Motor neuron (in vitro differentiated cells): ENCODE results near the gene PRXL2B. TPM values are rescaled to one million over a fixed set of nuclear protein-coding genes. Genes with fewer than 3 reads are reported as not detected.
"Not testable (repeated sequence)": the region's sequence is repeated elsewhere in the genome, so short reads cannot be mapped to it uniquely, and the experiment has no call there.

ENCODE experiments used
- ATAC-seq, 8 experiments: fragments of 200-7000 bp; cut with Tn5 transposase; replicated peaks in 6 of 8; 2 replicates each; pipeline ENCODE4 v1.8.0; 2021; ENCODE audit warnings: mild to moderate bottlenecking in 8 of 8, moderate library complexity in 8 of 8
- H3K27ac ChIP-seq, 2 donors: fragments of 250-450 bp; sonication (Bioruptor Pico); 2 replicates each; pipeline ENCODE4 v1.9.0; 2021; ENCODE audit warnings: antibody characterized with exemption in 2 of 2, mild to moderate bottlenecking in 2 of 2, moderate library complexity in 1 of 2
- H3K4me1 ChIP-seq, 2 donors: fragments of 250-450 bp; sonication (Bioruptor Pico); replicated peaks in 1 of 2; 2 replicates each; pipeline ENCODE4 v1.6.1; 2021; ENCODE audit warnings: antibody characterized with exemption in 2 of 2, mild to moderate bottlenecking in 2 of 2, moderate library complexity in 1 of 2
- H3K4me3 ChIP-seq, 5 donors: fragments of 250-450 bp; sonication (Bioruptor Pico); 2 replicates each; pipeline ENCODE4 v1.9.0; 2021; ENCODE audit warnings: antibody characterized with exemption in 5 of 5, mild to moderate bottlenecking in 5 of 5, moderate library complexity in 4 of 5
- WGBS, 10 experiments: fragments of 450-650 bp; shearing (Covaris generic); methylation state at CpG; one replicate each; pipeline ENCODE4 v1.0.0; 2022; 5-methylcytosine and 5-hydroxymethylcytosine counted together
- in situ Hi-C, 9 experiments: fragments of 400-800 bp; cut with MboI; loops; one replicate each; pipeline ENCODE4 v1.15.0; 2021; ENCODE audit warnings: low sequenced_read_pairs in 9 of 9, low pct_unique_long_range_greater_than_20kb in 2 of 9; ENCODE audit not compliant: unreplicated experiment in 9 of 9
- total RNA-seq, 8 experiments: library from RNA; unstranded; fragments of 300-600 nt; gene quantifications; 2 replicates each; pipeline versions ENCODE4 v1.2.3 to v1.2.4, GENCODE V29; 2022

PRXL2B gene
- total RNA-seq, 8 experiments from 2014 or later: 9.7 to 33.4 (median 18.6) TPM

DNA sequence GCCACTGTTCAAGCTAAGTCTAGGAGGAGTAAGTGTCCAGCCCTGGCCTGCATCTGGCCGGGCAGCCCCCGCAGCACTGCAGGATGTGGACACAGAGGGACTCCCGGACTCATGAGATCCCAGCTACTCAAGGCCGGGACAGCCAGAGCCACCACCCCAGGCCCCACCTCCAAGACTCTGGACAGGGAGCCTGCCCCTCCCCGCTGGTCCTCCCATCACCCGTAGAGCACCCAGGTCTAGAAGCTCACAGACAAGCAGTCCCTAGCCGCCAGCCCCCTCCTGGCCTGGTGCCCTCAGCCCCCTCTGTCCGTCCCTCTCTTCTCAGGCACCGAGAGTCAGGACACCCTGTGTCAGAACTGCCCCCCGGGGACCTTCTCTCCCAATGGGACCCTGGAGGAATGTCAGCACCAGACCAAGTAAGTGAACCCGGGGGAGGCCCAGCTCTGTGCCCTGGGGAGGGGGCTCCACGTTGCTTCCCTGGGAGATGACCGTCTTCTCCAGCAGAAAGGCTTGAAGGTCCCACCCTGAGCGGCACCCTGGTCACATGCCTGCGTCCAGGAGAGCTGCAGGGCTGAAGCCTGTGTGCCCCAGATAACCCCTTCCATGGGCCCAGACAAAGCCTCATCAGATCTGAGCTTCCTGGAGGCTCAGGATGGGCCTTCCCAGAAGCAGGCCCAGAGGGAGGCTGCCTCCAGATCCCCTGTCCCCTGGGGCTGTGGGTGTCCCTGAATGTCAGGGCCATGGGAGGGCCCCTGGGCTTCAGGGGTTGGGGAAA, 26.1 kb upstream of the PRXL2B start:
- ATAC-seq: no peak
- Histone ChIP-seq H3K27ac (no peak overlapping the region), H3K4me3 (no peak overlapping the region), H3K4me1 (peaks cover 24 to 31% of the 10 kb centered on the region in 2 donors)
- in situ Hi-C loops: loop anchor here in 1 of 9 experiments (25.0 kb wide), 1 partner anchor 877 kb away; no protein-coding TSS in a partner anchor
- 80 to 94% (median 80%) methylated on average over 2 to 7 of the region's 15 CpGs; no CpG with 5 or more reads in 7 of the 10 experiments for WGBS, 10 experiments

DNA sequence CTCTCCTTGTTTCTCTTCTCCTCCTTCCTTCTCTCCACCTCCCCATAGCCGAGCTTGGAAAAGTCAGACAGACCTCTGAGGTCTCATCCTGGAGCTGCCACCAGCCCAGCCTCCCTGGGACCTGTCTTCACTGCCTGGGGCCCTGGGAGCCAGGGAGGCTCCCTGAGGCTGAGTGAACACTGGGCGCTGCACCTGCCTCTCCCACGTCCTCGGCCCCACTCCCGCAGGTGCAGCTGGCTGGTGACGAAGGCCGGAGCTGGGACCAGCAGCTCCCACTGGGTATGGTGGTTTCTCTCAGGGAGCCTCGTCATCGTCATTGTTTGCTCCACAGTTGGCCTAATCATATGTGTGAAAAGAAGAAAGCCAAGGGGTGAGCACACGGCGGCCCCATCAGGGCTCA, 25.1 kb upstream of the PRXL2B start:
- no peak overlapping the region for H3K4me3 ChIP-seq
- ATAC-seq: no peak
- 71 to 90% (median 87%) methylated on average over 1 to 4 of the region's 11 CpGs; no CpG with 5 or more reads in 4 of the 10 experiments for WGBS, 10 experiments
- no peak overlapping the region for H3K27ac ChIP-seq
- in situ Hi-C loops: loop anchor here in 1 of 9 experiments (25.0 kb wide), 1 partner anchor 876 kb away; no protein-coding TSS in a partner anchor
- peaks cover 14 to 22% of the 10 kb centered on the region in 2 donors for H3K4me1 ChIP-seq

DNA sequence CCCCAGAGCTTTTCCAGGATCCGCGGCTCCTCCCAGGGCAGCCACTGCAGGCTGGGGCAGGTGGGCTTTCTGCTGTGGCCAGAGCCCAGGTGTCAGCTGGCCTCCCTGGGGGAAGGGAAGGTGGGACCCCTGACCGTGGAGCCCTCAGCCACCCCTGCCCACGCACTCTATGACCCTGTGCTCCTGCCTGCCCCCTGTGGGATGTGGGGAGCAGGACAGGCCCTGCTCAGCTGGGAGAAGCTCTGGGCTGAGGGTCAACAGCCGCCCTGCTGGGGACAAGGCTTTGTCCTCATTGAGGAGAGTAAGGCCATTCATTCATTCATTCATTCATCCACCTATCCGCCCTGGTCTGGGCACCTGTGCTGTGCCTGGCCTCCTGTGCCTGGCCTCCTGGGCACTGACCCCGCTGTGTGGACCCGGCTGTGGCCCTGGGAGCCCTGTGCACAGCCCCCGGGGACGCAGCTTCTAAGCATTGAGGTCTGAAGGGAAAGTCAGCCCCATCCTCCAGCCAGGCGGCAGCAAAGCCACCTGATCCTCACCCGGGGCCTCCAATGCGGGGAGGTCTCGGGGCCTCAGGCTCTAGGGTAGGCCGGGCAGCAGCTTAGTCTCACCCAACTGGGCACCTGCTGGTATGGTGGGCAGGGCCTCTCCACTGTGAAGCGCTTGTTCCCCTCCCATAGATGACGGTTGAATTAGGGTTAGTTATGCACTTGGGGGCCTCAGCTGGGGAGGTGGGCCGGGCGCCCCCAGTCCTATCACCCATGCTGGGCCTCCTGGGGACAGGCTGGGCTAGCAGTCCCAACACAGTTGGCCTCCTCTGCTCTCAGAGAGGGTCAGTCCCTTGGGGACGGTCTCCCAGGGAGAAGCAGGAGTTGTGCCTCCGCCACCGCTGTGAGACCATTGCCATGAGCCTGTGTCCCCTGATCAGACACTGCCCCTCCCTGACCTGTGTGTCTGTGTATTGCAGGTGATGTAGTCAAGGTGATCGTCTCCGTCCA, 24.4 kb upstream of the PRXL2B start:
- Histone ChIP-seq H3K4me1 (peaks cover 11 to 14% of the 10 kb centered on the region in 2 donors), H3K4me3 (no peak overlapping the region), H3K27ac (no peak overlapping the region)
- ATAC-seq: peak in 1 of 8 experiments; percentile 4
- 80 to 95% (median 86%) methylated on average over 5 to 10 of the region's 24 CpGs; no CpG with 5 or more reads in 6 of the 10 experiments for WGBS, 10 experiments
- in situ Hi-C loops: loop anchor here in 1 of 9 experiments (25.0 kb wide), 1 partner anchor 875 kb away; no protein-coding TSS in a partner anchor

DNA sequence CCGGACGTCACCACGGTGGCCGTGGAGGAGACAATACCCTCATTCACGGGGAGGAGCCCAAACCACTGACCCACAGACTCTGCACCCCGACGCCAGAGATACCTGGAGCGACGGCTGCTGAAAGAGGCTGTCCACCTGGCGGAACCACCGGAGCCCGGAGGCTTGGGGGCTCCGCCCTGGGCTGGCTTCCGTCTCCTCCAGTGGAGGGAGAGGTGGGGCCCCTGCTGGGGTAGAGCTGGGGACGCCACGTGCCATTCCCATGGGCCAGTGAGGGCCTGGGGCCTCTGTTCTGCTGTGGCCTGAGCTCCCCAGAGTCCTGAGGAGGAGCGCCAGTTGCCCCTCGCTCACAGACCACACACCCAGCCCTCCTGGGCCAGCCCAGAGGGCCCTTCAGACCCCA, 23.4 kb upstream of the PRXL2B start:
- ATAC-seq: peak in 3 of 8 experiments; percentile 12 to 15 (median 13)
- in situ Hi-C loops: loop anchor here in 1 of 9 experiments (25.0 kb wide), 1 partner anchor 874 kb away; no protein-coding TSS in a partner anchor
- no peak overlapping the region for H3K27ac ChIP-seq
- peaks cover 11 to 14% of the 10 kb centered on the region in 2 donors for H3K4me1 ChIP-seq
- no peak overlapping the region for H3K4me3 ChIP-seq
- 84 to 89% methylated on average over 7 to 8 of the region's 18 CpGs; no CpG with 5 or more reads in 8 of the 10 experiments for WGBS, 10 experiments

DNA sequence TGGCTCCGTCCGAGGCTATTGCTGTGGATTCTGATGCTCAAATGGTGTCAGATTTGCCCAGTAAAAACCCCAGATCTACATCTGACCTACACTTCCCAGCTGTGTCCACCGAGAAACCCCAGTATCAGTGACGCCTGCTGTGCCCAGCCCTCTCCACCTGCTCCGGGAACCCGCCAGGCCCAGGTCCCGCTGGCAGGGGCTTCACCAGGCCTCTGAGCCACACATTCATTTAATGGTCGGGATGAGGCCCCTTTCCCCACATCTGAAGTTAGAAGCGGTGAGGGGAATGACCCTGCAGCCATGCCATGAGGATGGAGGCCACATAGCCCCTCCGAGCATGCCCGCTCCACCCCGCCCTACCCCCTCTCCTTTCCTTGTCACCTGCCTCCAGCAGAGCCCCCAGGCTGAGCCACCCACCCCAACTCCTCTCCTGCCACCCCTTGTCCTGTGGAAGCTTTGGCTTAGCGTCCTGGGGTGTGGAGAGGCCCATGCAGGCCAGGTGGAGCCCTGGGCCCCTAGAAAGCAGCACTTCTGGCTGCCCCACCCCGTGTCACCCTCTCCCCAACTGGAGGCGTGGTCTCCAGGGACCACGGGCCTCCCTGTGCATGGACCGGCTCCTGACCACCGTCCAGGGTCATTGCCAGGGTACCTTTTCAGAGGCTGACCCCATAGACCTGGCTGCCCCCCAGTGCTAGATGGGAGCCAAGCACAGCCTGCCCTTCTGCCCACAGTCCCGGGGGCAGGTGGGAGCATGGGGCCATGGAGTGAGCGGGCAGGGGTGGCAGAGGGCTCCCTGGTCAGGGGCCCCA, 22.4 kb upstream of the PRXL2B start:
- Histone ChIP-seq H3K4me1 (peaks cover 14% of the 10 kb centered on the region in 2 donors), H3K27ac (no peak overlapping the region), H3K4me3 (no peak overlapping the region)
- in situ Hi-C loops: loop anchor here in 1 of 9 experiments (25.0 kb wide), 1 partner anchor 873 kb away; no protein-coding TSS in a partner anchor
- WGBS, 10 experiments: 54 to 97% (median 83%) methylated on average over 3 to 8 of the region's 20 CpGs; no CpG with 5 or more reads in 5 of the 10 experiments
- ATAC-seq: no peak

DNA sequence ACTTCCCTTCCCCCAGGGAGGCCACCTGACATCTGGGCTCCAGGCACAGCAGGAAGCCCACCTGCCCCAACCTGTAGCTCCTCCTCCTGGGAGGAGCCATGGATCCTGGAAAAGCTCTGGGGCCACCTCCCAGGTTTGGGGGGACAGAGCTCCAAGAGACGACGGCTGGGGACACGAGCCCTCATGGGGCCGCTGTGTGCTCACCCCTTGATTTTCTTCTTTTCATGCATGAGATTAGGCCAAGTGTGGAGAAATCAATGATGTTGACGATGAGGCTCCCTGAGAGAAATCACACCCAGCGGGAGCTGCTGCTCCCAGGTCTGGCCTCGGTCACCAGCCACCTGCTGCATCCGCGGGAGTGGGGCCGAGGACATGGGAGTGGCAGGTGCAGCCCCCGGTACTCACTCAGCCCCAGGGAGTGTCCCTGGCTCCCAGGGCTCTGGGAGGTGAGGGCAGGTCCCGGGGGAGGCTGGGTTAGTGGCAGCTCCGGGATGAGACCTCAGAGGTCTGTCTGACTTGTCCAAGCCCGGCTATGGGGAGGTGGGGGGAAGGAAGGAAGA, 21.7 kb upstream of the PRXL2B start:
- WGBS, 10 experiments: 60 to 100% (median 76%) methylated on average over 1 to 9 of the region's 14 CpGs; no CpG with 5 or more reads in 5 of the 10 experiments
- in situ Hi-C loops: loop anchor here in 1 of 9 experiments (25.0 kb wide), 1 partner anchor 872 kb away; no protein-coding TSS in a partner anchor
- peak overlapping the region in 1 of 2 donors; percentile 35 for H3K27ac ChIP-seq
- ATAC-seq: peak in 1 of 8 experiments; percentile 15
- H3K4me1 ChIP-seq: peaks cover 14% of the 10 kb centered on the region in 2 donors
- H3K4me3 ChIP-seq: no peak overlapping the region

DNA sequence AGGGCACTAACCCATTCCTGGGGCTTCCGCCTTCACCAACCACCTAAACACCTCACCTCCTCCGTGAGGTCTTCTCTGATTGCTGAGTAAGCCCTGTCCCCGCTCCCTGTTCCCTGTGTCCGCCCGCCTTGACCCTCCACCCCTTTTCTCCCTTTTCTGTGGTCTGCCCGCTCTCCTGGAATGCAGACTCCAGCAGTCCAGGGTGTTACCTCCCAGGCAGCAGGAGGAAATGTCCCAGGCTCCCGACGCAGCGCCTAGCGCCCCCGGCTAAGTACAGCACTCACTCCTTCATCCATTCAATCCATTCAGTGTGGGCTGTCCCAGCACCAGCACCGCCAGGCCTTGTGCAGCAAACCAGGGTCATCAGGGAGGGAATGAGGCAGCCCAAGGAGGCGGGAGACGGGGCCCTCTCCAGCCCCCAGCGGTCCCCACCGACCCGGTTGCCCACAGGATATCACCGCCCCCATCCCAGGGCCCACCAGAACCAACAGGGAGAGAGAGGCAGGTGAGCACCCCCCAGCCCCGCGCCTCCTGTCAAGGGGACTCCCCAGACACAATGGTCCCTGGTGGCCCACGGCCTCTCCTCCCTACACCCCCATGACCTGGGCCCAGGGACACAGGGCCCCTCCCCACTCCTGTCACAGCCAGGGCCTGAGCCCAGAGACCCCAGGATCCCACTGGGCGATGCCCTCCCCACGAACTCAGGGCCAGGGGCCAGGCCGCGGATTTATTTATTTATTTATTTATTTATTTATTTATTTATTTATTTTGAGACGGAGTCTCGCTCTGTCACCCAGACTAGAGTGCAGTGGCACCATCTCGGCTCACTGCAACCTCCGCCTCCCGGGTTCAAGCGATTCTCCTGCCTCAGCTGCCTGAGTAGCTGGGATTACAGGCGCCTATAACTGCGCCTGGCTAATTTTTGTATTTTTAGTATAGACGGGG, 20.2 kb upstream of the PRXL2B start:
- Histone ChIP-seq H3K4me3 (no peak overlapping the region), H3K4me1 (peaks cover 14% of the 10 kb centered on the region in 2 donors), H3K27ac (no peak overlapping the region)
- ATAC-seq: peak in 6 of 8 experiments; percentile 10 to 91 (median 42)
- in situ Hi-C loops: loop anchor here in 1 of 9 experiments (25.0 kb wide), 1 partner anchor 871 kb away; no protein-coding TSS in a partner anchor
- WGBS, 10 experiments: 0 to 100% (median 85%) methylated on average over 1 to 15 of the region's 34 CpGs; no CpG with 5 or more reads in 1 of the 10 experiments

DNA sequence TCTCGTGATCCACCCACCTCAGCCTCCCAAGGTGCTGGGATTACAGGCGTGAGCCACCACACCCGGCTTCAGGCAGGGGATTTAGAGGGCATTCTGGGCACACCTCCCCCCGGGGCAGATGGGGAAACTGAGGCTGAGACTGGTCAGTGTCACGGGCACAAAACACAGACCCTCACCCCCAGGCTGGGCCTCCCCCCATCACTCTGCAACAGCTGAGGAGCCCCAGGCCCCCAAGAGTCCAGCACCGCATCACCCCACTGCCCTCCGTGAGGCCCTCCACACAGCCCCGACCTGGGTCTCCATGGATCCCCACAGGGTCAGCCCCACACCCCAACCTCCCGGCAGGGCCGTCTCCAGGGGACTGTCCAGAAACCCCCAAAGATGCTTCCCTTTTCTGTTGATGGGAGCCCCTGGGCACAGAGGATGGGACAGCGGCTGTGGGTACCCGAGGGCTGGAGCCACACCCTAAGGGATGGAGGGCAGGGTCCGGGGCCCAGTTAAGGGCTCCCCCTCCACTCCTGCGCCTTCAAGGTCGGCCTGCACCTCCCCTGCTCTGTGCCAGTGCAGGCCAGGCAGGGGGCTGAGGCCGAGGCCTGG, 19.4 kb upstream of the PRXL2B start:
- WGBS, 10 experiments: 60 to 100% (median 90%) methylated on average over 1 to 4 of the region's 16 CpGs; no CpG with 5 or more reads in 5 of the 10 experiments
- Histone ChIP-seq H3K4me1 (peaks cover 14% of the 10 kb centered on the region in 2 donors), H3K4me3 (no peak overlapping the region), H3K27ac (no peak overlapping the region)
- ATAC-seq: peak in 1 of 8 experiments; percentile 9
- in situ Hi-C loops: loop anchor here in 1 of 9 experiments (25.0 kb wide), 1 partner anchor 870 kb away; no protein-coding TSS in a partner anchor

DNA sequence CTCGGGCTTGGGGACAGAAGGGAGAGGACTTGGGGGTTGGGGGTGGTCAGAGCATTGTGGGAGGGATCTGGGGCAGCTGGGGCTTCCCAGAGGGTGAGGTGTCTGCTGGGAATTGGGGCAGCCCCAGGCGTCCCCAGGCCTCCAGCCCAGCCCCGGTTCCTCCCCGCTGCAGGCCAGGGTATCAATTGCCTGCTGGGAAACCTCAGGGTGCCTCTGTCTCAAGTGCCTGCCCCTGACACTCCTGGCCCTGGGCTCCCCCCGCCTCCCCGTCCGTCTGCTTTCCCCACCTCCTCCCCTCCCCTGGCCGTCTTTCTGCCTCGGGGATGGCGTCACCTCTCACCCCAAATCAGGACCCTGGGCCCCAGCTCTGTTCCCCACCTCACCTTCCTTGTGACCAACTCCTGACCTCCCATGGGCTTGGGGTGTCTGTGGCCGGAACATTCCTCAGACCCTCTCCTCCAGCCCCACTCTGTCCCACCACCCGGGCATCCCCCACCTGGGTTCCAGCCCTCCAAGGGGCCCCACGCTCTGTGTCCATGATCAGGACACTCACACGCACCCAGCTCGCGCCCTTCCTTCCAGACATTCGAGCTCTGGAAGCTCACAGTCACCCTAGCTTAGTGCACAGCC, 18.3 kb upstream of the PRXL2B start:
- WGBS, 10 experiments: no CpG with 5 or more reads among the region's 17 CpGs
- peaks cover 7 to 11% of the 10 kb centered on the region in 2 donors for H3K4me1 ChIP-seq
- not testable (repeated sequence) for H3K27ac ChIP-seq, H3K4me3 ChIP-seq
- in situ Hi-C loops: loop anchor here in 1 of 9 experiments (25.0 kb wide), 1 partner anchor 869 kb away; no protein-coding TSS in a partner anchor
- ATAC-seq: peak in 6 of 8 experiments; percentile 5 to 46 (median 30)

DNA sequence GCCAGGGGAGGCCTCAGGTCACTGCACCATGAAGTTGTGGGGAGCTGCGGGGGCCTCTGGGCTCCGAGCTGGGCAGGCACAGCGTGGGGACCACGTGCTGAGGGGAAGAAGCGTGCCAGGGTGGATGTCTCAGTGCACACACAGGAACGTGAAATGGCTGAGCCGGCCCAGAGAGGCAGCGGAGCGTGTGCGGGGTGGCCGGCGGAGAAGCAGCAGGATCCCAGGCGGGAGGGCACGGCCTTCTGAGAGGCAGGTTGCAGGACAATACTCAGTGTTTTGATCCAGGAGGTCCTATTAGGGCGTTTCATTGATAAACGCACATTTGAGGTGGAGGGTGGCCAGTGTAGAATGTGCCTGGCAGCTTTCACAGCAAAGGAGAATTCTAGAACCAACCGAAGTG, 17.5 kb upstream of the PRXL2B start:
- in situ Hi-C loops: loop anchor here in 1 of 9 experiments (25.0 kb wide), 1 partner anchor 868 kb away; no protein-coding TSS in a partner anchor
- Histone ChIP-seq H3K4me3 (no peak overlapping the region), H3K27ac (no peak overlapping the region), H3K4me1 (peaks cover 7 to 9% of the 10 kb centered on the region in 2 donors)
- 74 to 78% methylated on average over 5 to 8 of the region's 17 CpGs; no CpG with 5 or more reads in 8 of the 10 experiments for WGBS, 10 experiments
- peak in 4 of 8 experiments; percentile 26 to 46 (median 37) for ATAC-seq
